ENCODE measurements around the gene CREBBP.
A peak's percentile ranks its signal among the peaks of the same experiment; 100 is the strongest.

CREBBP gene

DNA sequence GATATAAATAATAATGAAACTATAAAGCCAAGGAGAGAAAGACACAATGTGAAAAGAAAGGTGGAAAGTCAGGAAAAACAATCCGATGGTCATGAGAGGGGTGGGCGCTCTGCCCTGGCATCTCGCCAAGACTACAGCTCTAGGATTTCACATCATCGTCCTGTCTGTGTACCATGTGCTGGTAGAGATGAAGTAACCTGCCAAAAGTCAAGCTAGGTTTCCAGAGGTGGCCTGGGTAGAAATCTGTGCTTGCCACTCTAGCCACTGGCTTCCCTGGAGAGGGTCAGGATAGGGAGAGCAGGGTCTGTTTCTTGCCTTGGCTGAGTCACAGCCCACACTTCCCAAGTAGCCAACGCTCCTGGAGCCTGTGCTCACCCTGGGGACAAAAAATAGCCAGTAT is 132.2 kb downstream of the CREBBP start:
- H2AFZ ChIP-seq (ENCODE audit: low read depth, low read length) = no peak overlapping the region
- DNase-seq = no peak
- H2BK120ac ChIP-seq (ENCODE audit: low read depth, low read length) = no peak overlapping the region
- no peak overlapping the region for H3K14ac ChIP-seq (ENCODE audit: low read length in 2 of 2)
- no peaks in the 10 kb centered on the region for H3K27me3 ChIP-seq (ENCODE audit: control insufficient read depth in 1 of 2, insufficient read depth in 1 of 2, low read length in 2 of 2)
- peaks cover 52% of the 10 kb centered on the region for H3K79me1 ChIP-seq (replicated peaks; ENCODE audit: low read length, poor library complexity, severe bottlenecking)
- no peak overlapping the region for H3K4me3 ChIP-seq (ENCODE audit: insufficient read depth in 1 of 2, low read depth in 1 of 2, low read length in 2 of 2)
- H4K8ac ChIP-seq (ENCODE audit: low read length) = no peak overlapping the region
- no peak overlapping the region for H3K18ac ChIP-seq (ENCODE audit: low read depth in 1 of 2, low read length in 2 of 2)
- H3K27ac ChIP-seq (ENCODE audit: low read length, poor library complexity, severe bottlenecking) = no peak overlapping the region
- H4K91ac ChIP-seq (ENCODE audit: low read length) = no peak overlapping the region
- peaks cover 60 to 83% of the 10 kb centered on the region in 2 experiments for H3K36me3 ChIP-seq (ENCODE audit: control insufficient read depth in 1 of 2, insufficient read depth in 2 of 2, low read depth in 1 of 2, low read length in 2 of 2)
- no peaks in the 10 kb centered on the region for H3K9me3 ChIP-seq (ENCODE audit: control insufficient read depth, low read length)
- peak overlapping the region in 1 of 2 experiments; percentile 23 for H3K23ac ChIP-seq (ENCODE audit: low read length in 2 of 2)
- 97% methylated on average over 5 of the region's 5 CpGs for WGBS
- no peak overlapping the region for H3K9ac ChIP-seq (ENCODE audit: low read length)
- H2AK5ac ChIP-seq (ENCODE audit: low read length, severe bottlenecking) = no peak overlapping the region
- H2BK15ac ChIP-seq (ENCODE audit: low read depth, poor library complexity, severe bottlenecking) = no peak overlapping the region
- H2BK12ac ChIP-seq (ENCODE audit: low read length in 2 of 2) = no peak overlapping the region
- H3K4me1 ChIP-seq (ENCODE audit: control insufficient read depth, insufficient read depth, low read depth, low read length) = peaks cover 7% of the 10 kb centered on the region
- H2BK5ac ChIP-seq (ENCODE audit: low read depth, low read length, poor library complexity, severe bottlenecking) = no peak overlapping the region
- no peak overlapping the region for H3K4me2 ChIP-seq (ENCODE audit: low read length, poor library complexity, severe bottlenecking)
- no peak overlapping the region for H3K4ac ChIP-seq (ENCODE audit: low read depth in 1 of 2, low read length in 2 of 2)

DNA sequence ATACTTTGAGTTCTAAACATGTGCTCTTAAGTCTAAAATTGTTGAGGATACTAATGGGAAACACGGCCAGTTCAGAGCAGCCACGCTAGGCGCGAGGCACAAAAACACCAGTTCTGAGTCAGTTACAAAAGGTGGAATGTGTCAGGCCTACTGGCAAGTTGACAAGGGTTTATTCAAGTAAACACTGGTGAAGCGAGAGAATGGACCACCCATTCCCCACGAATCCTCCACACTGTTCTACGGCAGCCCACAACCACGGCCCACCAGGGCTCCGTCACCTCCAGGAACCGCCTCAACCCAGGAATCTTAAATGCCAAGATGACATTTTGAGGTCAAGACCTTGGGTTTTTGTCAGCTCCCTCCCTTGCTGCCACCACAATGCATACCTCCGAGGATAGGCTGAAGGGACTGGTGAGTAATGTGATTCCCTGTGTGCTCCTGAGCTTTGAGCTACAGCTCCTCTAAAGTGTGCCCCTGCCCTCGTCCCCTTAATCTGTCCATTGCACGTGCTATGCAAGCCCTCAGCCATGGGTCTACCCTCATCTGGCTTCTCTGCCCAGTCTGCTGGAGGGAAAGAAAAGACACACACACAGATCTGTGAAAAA is 134.7 kb downstream of the CREBBP start:
- Histone ChIP-seq H2BK120ac (ENCODE audit: low read depth, low read length) (no peak overlapping the region), H3K4me3 (ENCODE audit: insufficient read depth in 1 of 2, low read depth in 1 of 2, low read length in 2 of 2) (no peak overlapping the region), H3K79me1 (replicated peaks; ENCODE audit: low read length, poor library complexity, severe bottlenecking) (peaks cover 49% of the 10 kb centered on the region), H3K9me3 (ENCODE audit: control insufficient read depth, low read length) (no peaks in the 10 kb centered on the region), H3K23ac (ENCODE audit: low read length in 2 of 2) (no peak overlapping the region), H3K9ac (ENCODE audit: low read length) (no peak overlapping the region), H2AFZ (ENCODE audit: low read depth, low read length) (no peak overlapping the region), H3K27ac (ENCODE audit: low read length, poor library complexity, severe bottlenecking) (no peak overlapping the region), H2BK15ac (ENCODE audit: low read depth, poor library complexity, severe bottlenecking) (no peak overlapping the region), H3K27me3 (ENCODE audit: control insufficient read depth in 1 of 2, insufficient read depth in 1 of 2, low read length in 2 of 2) (no peaks in the 10 kb centered on the region), H2BK5ac (ENCODE audit: low read depth, low read length, poor library complexity, severe bottlenecking) (no peak overlapping the region), H3K36me3 (ENCODE audit: control insufficient read depth in 1 of 2, insufficient read depth in 2 of 2, low read depth in 1 of 2, low read length in 2 of 2) (peaks cover 66 to 86% of the 10 kb centered on the region in 2 experiments), H3K4ac (ENCODE audit: low read depth in 1 of 2, low read length in 2 of 2) (no peak overlapping the region), H4K8ac (ENCODE audit: low read length) (no peak overlapping the region), H2AK5ac (ENCODE audit: low read length, severe bottlenecking) (no peak overlapping the region), H3K14ac (ENCODE audit: low read length in 2 of 2) (no peak overlapping the region), H2BK12ac (ENCODE audit: low read length in 2 of 2) (no peak overlapping the region), H3K4me1 (ENCODE audit: control insufficient read depth, insufficient read depth, low read depth, low read length) (peaks cover 7% of the 10 kb centered on the region), H3K4me2 (ENCODE audit: low read length, poor library complexity, severe bottlenecking) (no peak overlapping the region), H3K18ac (ENCODE audit: low read depth in 1 of 2, low read length in 2 of 2) (no peak overlapping the region), H4K91ac (ENCODE audit: low read length) (no peak overlapping the region)
- no peak for DNase-seq
- WGBS = 93% methylated on average over 13 of the region's 13 CpGs

DNA sequence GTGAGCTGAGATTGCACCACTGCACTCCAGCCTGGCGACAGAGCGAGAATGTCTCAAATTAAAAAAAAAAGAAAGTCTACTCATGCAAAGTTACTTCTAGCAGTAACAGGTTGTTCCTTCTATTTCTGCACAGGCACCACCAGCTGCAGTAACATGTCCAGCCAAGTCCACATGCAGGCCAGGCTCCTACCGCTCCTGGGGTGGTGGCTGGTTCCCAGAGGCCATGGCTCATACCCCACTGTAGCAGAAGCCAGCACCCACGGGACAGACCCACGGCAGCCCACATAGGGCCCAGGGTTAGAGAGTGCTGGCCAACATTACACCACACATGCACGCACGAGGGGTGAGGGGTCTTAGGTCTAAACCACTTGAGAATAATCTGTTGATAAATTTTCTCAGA is 136.5 kb downstream of the CREBBP start:
- no peak overlapping the region for H3K4ac ChIP-seq (ENCODE audit: low read depth in 1 of 2, low read length in 2 of 2)
- WGBS = 91% methylated on average over 7 of the region's 7 CpGs
- H3K18ac ChIP-seq (ENCODE audit: low read depth in 1 of 2, low read length in 2 of 2) = no peak overlapping the region
- H2AFZ ChIP-seq (ENCODE audit: low read depth, low read length) = no peak overlapping the region
- no peak overlapping the region for H2BK5ac ChIP-seq (ENCODE audit: low read depth, low read length, poor library complexity, severe bottlenecking)
- peaks cover 7% of the 10 kb centered on the region for H3K4me1 ChIP-seq (ENCODE audit: control insufficient read depth, insufficient read depth, low read depth, low read length)
- H3K9me3 ChIP-seq (ENCODE audit: control insufficient read depth, low read length) = no peaks in the 10 kb centered on the region
- no peak for DNase-seq
- H3K23ac ChIP-seq (ENCODE audit: low read length in 2 of 2) = no peak overlapping the region
- H2BK15ac ChIP-seq (ENCODE audit: low read depth, poor library complexity, severe bottlenecking) = no peak overlapping the region
- no peak overlapping the region for H4K8ac ChIP-seq (ENCODE audit: low read length)
- no peak overlapping the region for H3K9ac ChIP-seq (ENCODE audit: low read length)
- H3K36me3 ChIP-seq (ENCODE audit: control insufficient read depth in 1 of 2, insufficient read depth in 2 of 2, low read depth in 1 of 2, low read length in 2 of 2) = peaks cover 78 to 86% of the 10 kb centered on the region in 2 experiments
- no peak overlapping the region for H3K4me3 ChIP-seq (ENCODE audit: insufficient read depth in 1 of 2, low read depth in 1 of 2, low read length in 2 of 2)
- H3K4me2 ChIP-seq (ENCODE audit: low read length, poor library complexity, severe bottlenecking) = no peak overlapping the region
- H3K27ac ChIP-seq (ENCODE audit: low read length, poor library complexity, severe bottlenecking) = no peak overlapping the region
- H3K27me3 ChIP-seq (ENCODE audit: control insufficient read depth in 1 of 2, insufficient read depth in 1 of 2, low read length in 2 of 2) = no peaks in the 10 kb centered on the region
- H3K14ac ChIP-seq (ENCODE audit: low read length in 2 of 2) = no peak overlapping the region
- H2AK5ac ChIP-seq (ENCODE audit: low read length, severe bottlenecking) = no peak overlapping the region
- H2BK120ac ChIP-seq (ENCODE audit: low read depth, low read length) = no peak overlapping the region
- no peak overlapping the region for H4K91ac ChIP-seq (ENCODE audit: low read length)
- H2BK12ac ChIP-seq (ENCODE audit: low read length in 2 of 2) = no peak overlapping the region
- H3K79me1 ChIP-seq (replicated peaks; ENCODE audit: low read length, poor library complexity, severe bottlenecking) = peaks cover 54% of the 10 kb centered on the region

DNA sequence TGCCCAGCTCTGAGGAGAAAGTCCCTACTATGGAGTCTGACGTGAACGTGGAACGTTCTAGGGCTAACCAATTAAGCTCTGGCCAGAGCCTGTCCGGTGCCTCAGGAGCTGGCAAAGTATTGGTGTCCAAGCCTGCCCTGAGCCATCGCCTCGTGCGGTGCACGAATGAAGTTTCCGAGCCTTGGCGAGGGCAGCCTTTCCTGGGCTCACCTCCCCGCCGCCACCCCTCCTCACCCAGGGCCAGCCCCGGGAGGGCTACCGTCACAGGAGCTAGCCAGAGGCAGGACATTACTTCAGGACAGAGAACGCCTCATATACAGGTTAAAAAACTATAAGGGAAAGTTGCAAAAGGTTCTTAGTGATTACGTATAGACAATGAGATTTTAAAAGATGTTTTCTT is 139.6 kb downstream of the CREBBP start:
- no peak overlapping the region for H3K27ac ChIP-seq (ENCODE audit: low read length, poor library complexity, severe bottlenecking)
- H3K14ac ChIP-seq (ENCODE audit: low read length in 2 of 2) = no peak overlapping the region
- no peak overlapping the region for H2AFZ ChIP-seq (ENCODE audit: low read depth, low read length)
- no peaks in the 10 kb centered on the region for H3K27me3 ChIP-seq (ENCODE audit: control insufficient read depth in 1 of 2, insufficient read depth in 1 of 2, low read length in 2 of 2)
- H3K36me3 ChIP-seq (ENCODE audit: control insufficient read depth in 1 of 2, insufficient read depth in 2 of 2, low read depth in 1 of 2, low read length in 2 of 2) = peaks cover 77 to 89% of the 10 kb centered on the region in 2 experiments
- H3K9me3 ChIP-seq (ENCODE audit: control insufficient read depth, low read length) = no peaks in the 10 kb centered on the region
- no peak overlapping the region for H3K23ac ChIP-seq (ENCODE audit: low read length in 2 of 2)
- no peak overlapping the region for H3K4me3 ChIP-seq (ENCODE audit: insufficient read depth in 1 of 2, low read depth in 1 of 2, low read length in 2 of 2)
- no peak overlapping the region for H3K4me2 ChIP-seq (ENCODE audit: low read length, poor library complexity, severe bottlenecking)
- H3K79me1 ChIP-seq (replicated peaks; ENCODE audit: low read length, poor library complexity, severe bottlenecking) = peaks cover 56% of the 10 kb centered on the region
- H3K4me1 ChIP-seq (ENCODE audit: control insufficient read depth, insufficient read depth, low read depth, low read length) = peaks cover 3% of the 10 kb centered on the region
- H2BK5ac ChIP-seq (ENCODE audit: low read depth, low read length, poor library complexity, severe bottlenecking) = no peak overlapping the region
- H2BK15ac ChIP-seq (ENCODE audit: low read depth, poor library complexity, severe bottlenecking) = no peak overlapping the region
- WGBS = 97% methylated on average over 15 of the region's 16 CpGs
- DNase-seq = no peak
- no peak overlapping the region for H4K91ac ChIP-seq (ENCODE audit: low read length)
- no peak overlapping the region for H2BK120ac ChIP-seq (ENCODE audit: low read depth, low read length)
- H2AK5ac ChIP-seq (ENCODE audit: low read length, severe bottlenecking) = no peak overlapping the region
- no peak overlapping the region for H3K18ac ChIP-seq (ENCODE audit: low read depth in 1 of 2, low read length in 2 of 2)
- no peak overlapping the region for H2BK12ac ChIP-seq (ENCODE audit: low read length in 2 of 2)
- H3K9ac ChIP-seq (ENCODE audit: low read length) = no peak overlapping the region
- H3K4ac ChIP-seq (ENCODE audit: low read depth in 1 of 2, low read length in 2 of 2) = no peak overlapping the region
- H4K8ac ChIP-seq (ENCODE audit: low read length) = no peak overlapping the region
